Parathyroid adenoma (tissue), 2 donors: ENCODE measurements around the gene TTC23.

ENCODE experiments used
- H2AFZ ChIP-seq: fragments of 300-600 bp; sonication (generic); one replicate; pipeline ENCODE4 v1.7.0; 2017; ENCODE audit warnings: antibody characterized with exemption, mild to moderate bottlenecking
- H3K27ac ChIP-seq: fragments of 300-600 bp; sonication (generic); one replicate; pipeline ENCODE4 v1.7.0; 2017
- H3K27me3 ChIP-seq: fragments of 300-600 bp; sonication (generic); one replicate; pipeline ENCODE4 v1.7.0; 2017; ENCODE audit warnings: low read length; ENCODE audit not compliant: control insufficient read depth, insufficient read depth
- H3K36me3 ChIP-seq: fragments of 300-600 bp; sonication (generic); one replicate; pipeline ENCODE4 v1.7.0; 2017; ENCODE audit warnings: low read length; ENCODE audit not compliant: control insufficient read depth, insufficient read depth
- H3K4me1 ChIP-seq: fragments of 300-600 bp; sonication (generic); one replicate; pipeline ENCODE4 v1.7.0; 2017; ENCODE audit warnings: control low read depth
- H3K4me2 ChIP-seq: fragments of 300-600 bp; sonication (generic); one replicate; pipeline ENCODE4 v1.7.0; 2017; ENCODE audit warnings: low read length
- H3K4me3 ChIP-seq: fragments of 300-600 bp; sonication (generic); one replicate; pipeline ENCODE4 v1.7.0; 2017; ENCODE audit warnings: low read depth, low read length
- H3K79me2 ChIP-seq: fragments of 300-600 bp; sonication (generic); one replicate; pipeline ENCODE4 v1.7.0; 2017; ENCODE audit warnings: control low read depth
- H3K9ac ChIP-seq: fragments of 300-600 bp; sonication (generic); one replicate; pipeline ENCODE4 v1.7.0; 2017; ENCODE audit warnings: mild to moderate bottlenecking
- H3K9me3 ChIP-seq: fragments of 300-600 bp; sonication (generic); one replicate; pipeline ENCODE4 v1.7.0; 2017; ENCODE audit warnings: low read length; ENCODE audit not compliant: control insufficient read depth
- TF ChIP-seq, protein P1 (sequence below): fragments of 300-600 bp; sonication (generic); IDR thresholded peaks from one replicate; pipeline ENCODE4 v1.7.0; 2017; ENCODE audit warnings: antibody characterized with exemption, mild to moderate bottlenecking
- donor health status: primary hyperparathyroidism.

TTC23 gene

DNA sequence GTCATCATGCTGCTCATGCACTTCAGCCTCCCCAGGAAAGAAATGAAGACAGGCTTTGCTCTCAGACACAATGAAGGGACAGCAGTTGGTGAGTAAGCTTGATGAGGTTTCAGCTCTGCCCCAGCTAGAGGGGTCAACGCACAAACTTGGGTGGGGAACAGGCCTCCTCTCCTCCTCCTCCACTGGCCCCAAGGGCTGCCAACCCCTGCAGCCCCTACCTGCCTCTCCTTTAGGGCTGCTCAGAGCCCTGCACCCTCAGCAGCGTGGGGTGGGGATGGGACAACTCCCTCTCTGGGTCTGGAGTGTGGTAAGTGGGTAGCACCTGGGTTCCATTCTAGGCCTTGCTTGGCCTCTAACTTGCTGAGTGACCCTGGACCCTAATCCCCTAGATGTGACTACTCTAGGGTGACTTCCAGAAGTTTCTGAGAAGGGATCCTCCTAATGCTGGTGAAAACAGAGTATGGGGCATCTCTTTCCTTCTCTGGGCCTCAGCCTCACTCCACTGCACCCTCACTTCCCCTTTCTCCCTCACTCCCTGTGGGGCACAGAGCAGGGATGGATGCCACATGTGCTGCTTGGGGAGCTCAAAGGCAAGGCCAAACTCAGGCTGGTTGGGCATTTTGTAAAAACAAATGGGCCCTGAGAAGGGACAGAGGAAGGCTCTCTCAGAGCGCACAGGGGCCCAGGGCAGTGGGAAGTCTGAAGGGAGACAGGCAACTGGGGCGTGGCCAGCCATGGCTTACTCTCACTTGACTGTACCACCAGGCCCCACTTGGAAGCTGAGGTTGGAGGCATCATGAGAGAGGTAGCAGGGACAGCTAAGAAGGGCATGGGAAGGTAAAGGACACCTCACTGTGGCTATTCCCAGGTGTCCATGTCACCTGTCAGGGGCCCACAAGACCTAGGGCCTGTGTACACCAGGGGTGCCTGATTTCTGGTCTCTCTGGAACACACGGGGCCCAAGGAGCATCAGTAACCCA, 80.5 kb downstream of the TTC23 start:
- no peaks in the 10 kb centered on the region for H3K27me3 ChIP-seq
- H3K9ac ChIP-seq: no peak overlapping the region
- no peaks in the 10 kb centered on the region for H3K79me2 ChIP-seq
- H3K27ac ChIP-seq: no peak overlapping the region
- H3K4me3 ChIP-seq: no peak overlapping the region
- no peaks in the 10 kb centered on the region for H3K36me3 ChIP-seq
- no peak overlapping the region for H3K4me2 ChIP-seq
- H3K4me1 ChIP-seq: peaks cover 11% of the 10 kb centered on the region
- H2AFZ ChIP-seq: no peak overlapping the region
- H3K9me3 ChIP-seq: no peaks in the 10 kb centered on the region
- TF ChIP-seq, protein P1, sequence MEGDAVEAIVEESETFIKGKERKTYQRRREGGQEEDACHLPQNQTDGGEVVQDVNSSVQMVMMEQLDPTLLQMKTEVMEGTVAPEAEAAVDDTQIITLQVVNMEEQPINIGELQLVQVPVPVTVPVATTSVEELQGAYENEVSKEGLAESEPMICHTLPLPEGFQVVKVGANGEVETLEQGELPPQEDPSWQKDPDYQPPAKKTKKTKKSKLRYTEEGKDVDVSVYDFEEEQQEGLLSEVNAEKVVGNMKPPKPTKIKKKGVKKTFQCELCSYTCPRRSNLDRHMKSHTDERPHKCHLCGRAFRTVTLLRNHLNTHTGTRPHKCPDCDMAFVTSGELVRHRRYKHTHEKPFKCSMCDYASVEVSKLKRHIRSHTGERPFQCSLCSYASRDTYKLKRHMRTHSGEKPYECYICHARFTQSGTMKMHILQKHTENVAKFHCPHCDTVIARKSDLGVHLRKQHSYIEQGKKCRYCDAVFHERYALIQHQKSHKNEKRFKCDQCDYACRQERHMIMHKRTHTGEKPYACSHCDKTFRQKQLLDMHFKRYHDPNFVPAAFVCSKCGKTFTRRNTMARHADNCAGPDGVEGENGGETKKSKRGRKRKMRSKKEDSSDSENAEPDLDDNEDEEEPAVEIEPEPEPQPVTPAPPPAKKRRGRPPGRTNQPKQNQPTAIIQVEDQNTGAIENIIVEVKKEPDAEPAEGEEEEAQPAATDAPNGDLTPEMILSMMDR: no peak

DNA sequence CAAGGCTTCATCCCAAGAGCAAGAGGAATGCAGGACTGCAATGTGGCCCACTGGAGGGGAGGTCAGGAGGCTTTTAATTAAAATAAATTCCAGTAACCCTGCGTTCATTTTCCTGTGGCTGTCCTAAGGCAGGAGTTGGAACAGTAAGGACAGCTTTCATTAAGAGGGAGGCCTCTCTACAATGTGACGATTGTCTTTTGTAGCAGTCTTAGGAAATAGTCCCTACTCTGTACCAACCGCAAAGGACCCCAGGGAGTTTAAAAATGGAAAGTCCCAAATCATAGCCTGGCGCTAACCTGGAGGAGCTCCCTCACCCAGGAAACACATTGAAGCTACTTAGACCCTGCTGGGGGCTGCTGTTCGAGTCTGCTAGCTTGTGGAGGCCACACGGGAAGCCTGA, 81.7 kb downstream of the TTC23 start:
- Histone ChIP-seq H3K27ac (peak overlapping the region; percentile 51), H3K79me2 (no peaks in the 10 kb centered on the region), H3K36me3 (no peaks in the 10 kb centered on the region), H3K27me3 (no peaks in the 10 kb centered on the region), H3K4me1 (peaks cover 9% of the 10 kb centered on the region), H3K9me3 (no peaks in the 10 kb centered on the region), H2AFZ (peak overlapping the region; percentile 38), H3K4me2 (no peak overlapping the region), H3K9ac (no peak overlapping the region), H3K4me3 (no peak overlapping the region)
- TF ChIP-seq, protein P1: no peak

DNA sequence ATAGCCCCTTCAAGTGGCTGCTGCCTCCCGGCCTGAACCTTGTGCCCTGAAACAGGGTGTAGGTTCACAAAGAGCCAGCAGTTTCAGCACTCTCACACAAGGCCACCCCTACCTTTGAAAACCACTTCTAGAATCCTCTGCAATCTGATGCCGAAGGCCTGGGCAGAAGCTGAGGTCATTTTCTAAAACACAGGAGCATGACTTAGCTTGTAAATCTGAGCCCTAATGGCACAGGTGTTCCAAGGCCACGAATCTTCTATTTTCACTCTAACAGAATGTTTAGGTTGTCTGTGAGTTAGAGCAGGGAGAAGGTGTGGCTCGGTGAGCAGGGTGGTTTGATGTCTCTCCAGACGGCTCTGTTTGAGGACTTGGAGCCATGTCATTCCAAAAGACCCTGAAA, 82.2 kb downstream of the TTC23 start:
- no peak overlapping the region for H3K4me3 ChIP-seq
- H3K9me3 ChIP-seq: no peaks in the 10 kb centered on the region
- H2AFZ ChIP-seq: peak overlapping the region; percentile 38
- no peak overlapping the region for H3K4me2 ChIP-seq
- H3K27ac ChIP-seq: peak overlapping the region; percentile 51
- no peaks in the 10 kb centered on the region for H3K27me3 ChIP-seq
- H3K36me3 ChIP-seq: no peaks in the 10 kb centered on the region
- peaks cover 9% of the 10 kb centered on the region for H3K4me1 ChIP-seq
- TF ChIP-seq, protein P1: no peak
- no peaks in the 10 kb centered on the region for H3K79me2 ChIP-seq
- no peak overlapping the region for H3K9ac ChIP-seq

DNA sequence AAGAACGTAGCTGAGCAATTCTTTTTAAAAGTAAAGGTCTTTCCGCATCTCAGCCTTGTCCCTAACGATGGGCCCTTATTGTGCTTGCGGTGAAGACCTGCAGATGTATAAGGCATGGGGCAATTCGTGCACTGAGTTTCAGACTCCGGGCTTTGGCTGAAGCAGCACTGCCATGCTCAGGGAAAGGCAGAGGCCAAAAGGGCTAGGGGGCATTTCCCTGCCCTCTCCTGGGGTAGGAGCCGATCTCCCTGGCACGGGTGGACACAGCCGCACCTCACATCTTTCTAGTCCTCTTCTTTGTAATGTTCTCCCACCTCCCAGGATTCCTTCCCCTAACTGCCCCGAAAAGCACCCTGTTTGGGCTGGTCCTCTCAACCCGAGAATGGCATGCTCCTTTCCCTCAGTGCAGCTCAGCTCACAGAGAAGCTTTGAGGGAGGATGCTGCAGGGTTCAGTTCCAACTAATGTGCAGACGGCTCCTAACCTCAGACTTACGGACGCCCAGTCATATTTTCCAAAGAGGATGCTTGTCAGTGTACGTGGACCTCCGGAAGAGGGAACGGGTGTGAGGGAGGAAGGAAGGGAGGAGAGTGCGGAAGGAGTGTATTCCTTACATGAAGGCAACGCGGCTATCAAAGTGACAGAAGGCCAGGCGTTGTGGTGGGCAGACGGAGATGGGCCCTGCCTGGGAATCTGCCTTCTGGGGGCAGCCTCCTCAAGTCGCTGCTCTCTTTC, 83.3 kb downstream of the TTC23 start:
- Histone ChIP-seq H3K9ac (no peak overlapping the region), H3K4me3 (no peak overlapping the region), H3K36me3 (no peaks in the 10 kb centered on the region), H3K27ac (no peak overlapping the region), H3K4me2 (no peak overlapping the region), H3K9me3 (no peaks in the 10 kb centered on the region), H3K79me2 (no peaks in the 10 kb centered on the region), H3K27me3 (no peaks in the 10 kb centered on the region), H3K4me1 (peaks cover 9% of the 10 kb centered on the region), H2AFZ (no peak overlapping the region)
- TF ChIP-seq, protein P1: no peak
